MCF 10A (cell line): ENCODE data around the gene PRSS21. TPM values are rescaled to one million over a fixed set of nuclear protein-coding genes. Genes with fewer than 3 reads are reported as not detected.

Experiments
- BruUV-seq: library from RNA; stranded (reverse); fragments of 400-500 nt; replicated peaks from 2 replicates; lab custom pipeline; 2021; lab: Mats Ljungman, UMichigan
- CTCF ChIA-PET: fragments of 300-600 bp; sonication (Branson Sonifier 250); formaldehyde crosslinking; extraction: SDS; loops from one replicate; lab custom pipeline; 2021; ENCODE audit warnings: antibody characterized with exemption, inconsistent platforms; lab: Yijun Ruan, JAX
- POLR2A ChIA-PET: fragments of 300-600, 350-650 bp; sonication (Branson Sonifier 250); formaldehyde crosslinking; extraction: SDS; loops from one replicate; lab custom pipeline; 2020; ENCODE audit warnings: antibody characterized with exemption, inconsistent platforms; lab: Yijun Ruan, JAX
- DNase-seq: peaks from one replicate; pipeline ENCODE4 v3.0.0-alpha.2; 2018; ENCODE audit not compliant: unreplicated experiment
- H3K27ac Mint-ChIP-seq: one replicate; pipeline ENCODE4 v1.8.0; 2022; ENCODE audit warnings: mild to moderate bottlenecking, low read depth, mixed read lengths; ENCODE audit not compliant: unreplicated experiment
- H3K27me3 Mint-ChIP-seq: one replicate; pipeline ENCODE4 v1.8.0; 2022; ENCODE audit warnings: mixed read lengths; ENCODE audit not compliant: insufficient read depth, unreplicated experiment
- H3K36me3 Mint-ChIP-seq: one replicate; pipeline ENCODE4 v1.8.0; 2022; ENCODE audit warnings: mild to moderate bottlenecking, moderate library complexity, mixed read lengths; ENCODE audit not compliant: insufficient read depth, unreplicated experiment
- H3K4me1 Mint-ChIP-seq: one replicate; pipeline ENCODE4 v1.8.0; 2022; ENCODE audit warnings: mixed read lengths; ENCODE audit not compliant: insufficient read depth, unreplicated experiment
- H3K4me3 Mint-ChIP-seq: one replicate; pipeline ENCODE4 v1.8.0; 2022; ENCODE audit warnings: mild to moderate bottlenecking, moderate library complexity, mixed read lengths; ENCODE audit not compliant: unreplicated experiment
- H3K9me3 Mint-ChIP-seq: one replicate; pipeline ENCODE4 v1.8.0; 2022; ENCODE audit warnings: mixed read lengths; ENCODE audit not compliant: unreplicated experiment
- CTCF ChIP-seq: fragments of 200-600 bp; IDR thresholded peaks from one replicate; pipeline ENCODE4 v1.8.0; 2022; ENCODE audit warnings: antibody characterized with exemption, mild to moderate bottlenecking; ENCODE audit not compliant: unreplicated experiment
- intact Hi-C: fragments of 100-400 bp; cut with micrococcal nuclease; formaldehyde crosslinking; loops from 2 replicates; pipeline ENCODE4 v1.14.1; 2022
- total RNA-seq: library from RNA; stranded (reverse); gene quantifications from 2 replicates; pipeline ENCODE4 v1.2.3, GENCODE V29; 2022

The PRSS21 gene
- total RNA-seq, 1 experiment from 2014 or later, result 16.4 TPM

GRCh38 chr16:2798723-2799204, 18.3 kb upstream of the PRSS21 start:
- BruUV-seq, result no TSS peak
- Mint-ChIP-seq H3K9me3 (peaks cover 4% of the 10 kb centered on the region), H3K4me3 (no peak overlapping the region), H3K36me3 (peaks cover 6% of the 10 kb centered on the region), H3K27ac (no peak overlapping the region), H3K27me3 (no peaks in the 10 kb centered on the region), H3K4me1 (peaks cover 28% of the 10 kb centered on the region)
- intact Hi-C loops, result no loop called here
- TF ChIP-seq CTCF, result no peak
- no peak for DNase-seq
- ChIA-PET POLR2A (interaction anchor here (0.6 kb wide), 1 partner anchor 48 kb away, joined by 3 read pairs; no protein-coding TSS in a partner anchor), CTCF (no interaction called here)

GRCh38 chr16:2799205-2799858, 17.7 kb upstream of the PRSS21 start:
- no TSS peak for BruUV-seq
- no peak for TF ChIP-seq CTCF
- ChIA-PET POLR2A (interaction anchor here (2.2 kb wide), 1 partner anchor 30 kb away, joined by 6 read pairs; no protein-coding TSS in a partner anchor), CTCF (no interaction called here)
- H3K36me3 Mint-ChIP-seq, result peaks cover 6% of the 10 kb centered on the region
- H3K9me3 Mint-ChIP-seq, result peaks cover 8% of the 10 kb centered on the region
- intact Hi-C loops, result no loop called here
- H3K4me3 Mint-ChIP-seq, result no peak overlapping the region
- peaks cover 25% of the 10 kb centered on the region for H3K4me1 Mint-ChIP-seq
- DNase-seq, result no peak
- H3K27ac Mint-ChIP-seq, result no peak overlapping the region
- H3K27me3 Mint-ChIP-seq, result no peaks in the 10 kb centered on the region

GRCh38 chr16:2799859-2800226, 17.2 kb upstream of the PRSS21 start:
- peak; percentile 46 for DNase-seq
- BruUV-seq, result no TSS peak

More at GRCh38 chr16:2799859-2800226, 17.2 kb upstream of the PRSS21 start:
- Mint-ChIP-seq H3K36me3 (peaks cover 6% of the 10 kb centered on the region), H3K4me1 (peaks cover 19% of the 10 kb centered on the region), H3K27me3 (peaks cover 2% of the 10 kb centered on the region), H3K27ac (no peak overlapping the region), H3K4me3 (no peak overlapping the region), H3K9me3 (peaks cover 8% of the 10 kb centered on the region)
- no peak for TF ChIP-seq CTCF
- ChIA-PET CTCF (no interaction called here), POLR2A (interaction anchor here (0.6 to 2.2 kb wide), 2 partner anchors 24 to 30 kb away, joined by 3 to 6 read pairs; no protein-coding TSS in a partner anchor)
- intact Hi-C loops, result no loop called here
